OCI-M2 (cell line): ENCODE results near the gene PDE8A.

ENCODE experiments used
- DNase-seq: peaks from one replicate; lab custom pipeline; 2025; ENCODE audit not compliant: unreplicated experiment; lab: John Stamatoyannopoulos, UW

PDE8A gene

GRCh38 chr15:85120351-85121113, 138.9 kb downstream of the PDE8A start:
- DNase-seq: no peak

GRCh38 chr15:85124173-85124572, 142.5 kb downstream of the PDE8A start:
- no peak for DNase-seq

GRCh38 chr15:85125056-85125661, 143.5 kb downstream of the PDE8A start:
- no peak for DNase-seq

GRCh38 chr15:85128621-85129020, 147.0 kb downstream of the PDE8A start:
- DNase-seq: no peak

GRCh38 chr15:85129881-85130280, 148.2 kb downstream of the PDE8A start:
- no peak for DNase-seq

- DNase-seq: no peak
These were observed 150.3 kb downstream of the PDE8A start for GRCh38 chr15:85131915-85132314.

- no peak for DNase-seq
These were observed 152.1 kb downstream of the PDE8A start for GRCh38 chr15:85133709-85134108.

GRCh38 chr15:85137489-85138168, 156.0 kb downstream of the PDE8A start:
- no peak for DNase-seq

GRCh38 chr15:85139391-85139790, 157.7 kb downstream of the PDE8A start:
- DNase-seq: no peak

- DNase-seq: no peak
These were observed 160.1 kb downstream of the PDE8A start for GRCh38 chr15:85141726-85142125.

- DNase-seq: no peak
These were observed 160.7 kb downstream of the PDE8A start for GRCh38 chr15:85142312-85142711.

GRCh38 chr15:85149465-85150129, 167.9 kb downstream of the PDE8A start:
- DNase-seq: no peak

GRCh38 chr15:85150130-85150480, 168.4 kb downstream of the PDE8A start:
- DNase-seq: no peak

- no peak for DNase-seq
These were observed 169.5 kb downstream of the PDE8A start for GRCh38 chr15:85151145-85151544.

GRCh38 chr15:85151861-85152260, 170.2 kb downstream of the PDE8A start:
- DNase-seq: no peak

- no peak for DNase-seq
These were observed 172.4 kb downstream of the PDE8A start for GRCh38 chr15:85154061-85154460.

GRCh38 chr15:85155360-85155759, 173.7 kb downstream of the PDE8A start:
- no peak for DNase-seq

- no peak for DNase-seq
These were observed 174.2 kb downstream of the PDE8A start for GRCh38 chr15:85155857-85156256.

GRCh38 chr15:85157344-85157743, 175.7 kb downstream of the PDE8A start:
- DNase-seq: no peak

- no peak for DNase-seq
These were observed 180.6 kb downstream of the PDE8A start for GRCh38 chr15:85162237-85162636.

GRCh38 chr15:85164841-85165466, 183.3 kb downstream of the PDE8A start:
- DNase-seq: no peak
